C4-2B (cell line): ENCODE measurements around the gene CTIF.

Experiments
- ZFX ChIP-seq: fragments of 450-650 bp; IDR thresholded peaks from 2 replicates; pipeline ENCODE4 v1.6.1; 2017
- TF ChIP-seq, protein P1 (sequence below): fragments of 450-650 bp; conservative IDR thresholded peaks from 2 replicates; pipeline ENCODE4 v1.5.1; 2017; ENCODE audit warnings: mild to moderate bottlenecking

GRCh38 chr18:48661421-48661820 lies 122.6 kb downstream of the CTIF start:
- TF ChIP-seq, protein P1, sequence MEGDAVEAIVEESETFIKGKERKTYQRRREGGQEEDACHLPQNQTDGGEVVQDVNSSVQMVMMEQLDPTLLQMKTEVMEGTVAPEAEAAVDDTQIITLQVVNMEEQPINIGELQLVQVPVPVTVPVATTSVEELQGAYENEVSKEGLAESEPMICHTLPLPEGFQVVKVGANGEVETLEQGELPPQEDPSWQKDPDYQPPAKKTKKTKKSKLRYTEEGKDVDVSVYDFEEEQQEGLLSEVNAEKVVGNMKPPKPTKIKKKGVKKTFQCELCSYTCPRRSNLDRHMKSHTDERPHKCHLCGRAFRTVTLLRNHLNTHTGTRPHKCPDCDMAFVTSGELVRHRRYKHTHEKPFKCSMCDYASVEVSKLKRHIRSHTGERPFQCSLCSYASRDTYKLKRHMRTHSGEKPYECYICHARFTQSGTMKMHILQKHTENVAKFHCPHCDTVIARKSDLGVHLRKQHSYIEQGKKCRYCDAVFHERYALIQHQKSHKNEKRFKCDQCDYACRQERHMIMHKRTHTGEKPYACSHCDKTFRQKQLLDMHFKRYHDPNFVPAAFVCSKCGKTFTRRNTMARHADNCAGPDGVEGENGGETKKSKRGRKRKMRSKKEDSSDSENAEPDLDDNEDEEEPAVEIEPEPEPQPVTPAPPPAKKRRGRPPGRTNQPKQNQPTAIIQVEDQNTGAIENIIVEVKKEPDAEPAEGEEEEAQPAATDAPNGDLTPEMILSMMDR, result no peak
- TF ChIP-seq ZFX, result no peak
